H7 (cell line): ENCODE measurements around the gene AOPEP. TPM values are rescaled to one million over a fixed set of nuclear protein-coding genes. Genes with fewer than 3 reads are reported as not detected.
"Not testable (repeated sequence)": the region's sequence is repeated elsewhere in the genome, so short reads cannot be mapped to it uniquely, and the experiment has no call there.

Experiments used
- DNase-seq: peaks from one replicate; pipeline ENCODE4 v3.0.0; 2012
- H3K27me3 ChIP-seq: 2 replicates; pipeline ENCODE4 v1.6.0; 2011; ENCODE audit warnings: mild to moderate bottlenecking, low read length; ENCODE audit not compliant: control insufficient read depth, insufficient read depth
- H3K36me3 ChIP-seq: replicated peaks from 2 replicates; pipeline ENCODE4 v1.5.1; 2011; ENCODE audit warnings: low read length; ENCODE audit not compliant: control insufficient read depth, insufficient read depth
- H3K4me3 ChIP-seq: 2 replicates; pipeline ENCODE4 v1.5.1; 2011; ENCODE audit warnings: low read depth, mild to moderate bottlenecking, control low read depth, low read length, moderate library complexity; ENCODE audit not compliant: insufficient read depth
- total RNA-seq: library from RNA; depleted of rRNA; stranded (reverse); fragments of >200 nt; shearing (Covaris generic); gene quantifications from 2 replicates; pipeline ENCODE4 v1.2.3, GENCODE V29; 2014

AOPEP gene
- total RNA-seq, 1 experiment from 2014 or later, result 12.1 TPM

GRCh38 chr9:94870793-94871558 is 144.5 kb downstream of the AOPEP start:
- H3K27me3 ChIP-seq, result no peaks in the 10 kb centered on the region
- H3K4me3 ChIP-seq, result no peak overlapping the region
- DNase-seq, result no peak
- H3K36me3 ChIP-seq, result no peaks in the 10 kb centered on the region

- no peaks in the 10 kb centered on the region for H3K27me3 ChIP-seq
- no peak for DNase-seq
- H3K36me3 ChIP-seq, result no peaks in the 10 kb centered on the region
- H3K4me3 ChIP-seq, result no peak overlapping the region
These were observed 145.8 kb downstream of the AOPEP start for GRCh38 chr9:94872083-94872833.

GRCh38 chr9:94872891-94873511 is 146.5 kb downstream of the AOPEP start:
- Histone ChIP-seq H3K27me3 (no peaks in the 10 kb centered on the region), H3K36me3 (no peaks in the 10 kb centered on the region), H3K4me3 (no peak overlapping the region)
- no peak for DNase-seq

GRCh38 chr9:94874316-94874715 is 147.8 kb downstream of the AOPEP start:
- no peaks in the 10 kb centered on the region for H3K27me3 ChIP-seq
- H3K36me3 ChIP-seq, result no peaks in the 10 kb centered on the region
- no peak for DNase-seq
- no peak overlapping the region for H3K4me3 ChIP-seq

- Histone ChIP-seq H3K36me3 (no peaks in the 10 kb centered on the region), H3K27me3 (no peaks in the 10 kb centered on the region), H3K4me3 (no peak overlapping the region)
- DNase-seq, result no peak
These were observed 149.0 kb downstream of the AOPEP start for GRCh38 chr9:94875300-94876020.

GRCh38 chr9:94878804-94879203 is 152.3 kb downstream of the AOPEP start:
- H3K27me3 ChIP-seq, H3K36me3 ChIP-seq, H3K4me3 ChIP-seq, DNase-seq: not testable (repeated sequence)

- H3K36me3 ChIP-seq, result no peaks in the 10 kb centered on the region
- no peaks in the 10 kb centered on the region for H3K27me3 ChIP-seq
- DNase-seq, result no peak
- H3K4me3 ChIP-seq, result no peak overlapping the region
These were observed 152.7 kb downstream of the AOPEP start for GRCh38 chr9:94879230-94879629.

- DNase-seq, result no peak
- H3K27me3 ChIP-seq, result no peaks in the 10 kb centered on the region
- no peak overlapping the region for H3K4me3 ChIP-seq
- H3K36me3 ChIP-seq, result no peaks in the 10 kb centered on the region
These were observed 154.5 kb downstream of the AOPEP start for GRCh38 chr9:94881023-94881422.

GRCh38 chr9:94881454-94881853 is 155.0 kb downstream of the AOPEP start:
- H3K36me3 ChIP-seq, result no peaks in the 10 kb centered on the region
- H3K27me3 ChIP-seq, result no peaks in the 10 kb centered on the region
- DNase-seq, result no peak
- H3K4me3 ChIP-seq, result no peak overlapping the region

GRCh38 chr9:94881940-94882339 is 155.4 kb downstream of the AOPEP start:
- Histone ChIP-seq H3K36me3 (no peaks in the 10 kb centered on the region), H3K4me3 (no peak overlapping the region)
- DNase-seq, result no peak

GRCh38 chr9:94882966-94883641 is 156.6 kb downstream of the AOPEP start:
- no peak for DNase-seq
- H3K27me3 ChIP-seq, result no peaks in the 10 kb centered on the region
- H3K4me3 ChIP-seq, result no peak overlapping the region
- H3K36me3 ChIP-seq, result no peaks in the 10 kb centered on the region

More at GRCh38 chr9:94881940-94882339, 155.4 kb downstream of the AOPEP start:
- no peaks in the 10 kb centered on the region for H3K27me3 ChIP-seq

GRCh38 chr9:94885854-94886447 is 159.5 kb downstream of the AOPEP start:
- Histone ChIP-seq H3K27me3 (no peaks in the 10 kb centered on the region), H3K36me3 (no peaks in the 10 kb centered on the region), H3K4me3 (no peak overlapping the region)
- no peak for DNase-seq

GRCh38 chr9:94887721-94888120 is 161.2 kb downstream of the AOPEP start:
- Histone ChIP-seq H3K36me3 (no peaks in the 10 kb centered on the region), H3K4me3 (no peak overlapping the region), H3K27me3 (no peaks in the 10 kb centered on the region)
- DNase-seq, result no peak

GRCh38 chr9:94888775-94889174 is 162.3 kb downstream of the AOPEP start:
- Histone ChIP-seq H3K36me3 (no peaks in the 10 kb centered on the region), H3K27me3 (no peaks in the 10 kb centered on the region), H3K4me3 (no peak overlapping the region)
- no peak for DNase-seq
